ENCODE data around the gene ZNF398. TPM values are rescaled to one million over a fixed set of nuclear protein-coding genes. Genes with fewer than 3 reads are reported as not detected.

Gene ZNF398
- total and polyA plus RNA-seq, 2 of the 13 experiments (the other 11 are each of a cell fraction or from before 2014, with no cell fraction given): 3.0 to 8.9 TPM

GRCh38 chr7:149232362-149232761 is 85.1 kb downstream of the ZNF398 start (continued):
- TF ChIP-seq SCMH1 (CRISPR knock-in tag; IDR thresholded peaks at IDR 0.05; ENCODE audit: borderline replicate concordance): no peak
- TF ChIP-seq ZNF441 (CRISPR knock-in tag; IDR thresholded peaks at IDR 0.05; ENCODE audit: borderline replicate concordance): no peak
- TF ChIP-seq NFE2 (CRISPR knock-in tag; IDR thresholded peaks at IDR 0.05): no peak
- TF ChIP-seq MTERF4 (CRISPR knock-in tag; IDR thresholded peaks at IDR 0.05): no peak

Small RNA genes within 50 kb of the gene (small RNA-seq; reads per million reads assigned to genes)
- gene AC004890.1 (ENCODE audit: insufficient read depth in 2 of 3, insufficient read length in 3 of 3, low read depth in 2 of 3, low replicate concordance in 1 of 3) (0 reads per million in 3 experiments), gene RN7SL521P (ENCODE audit: insufficient read depth in 2 of 3, insufficient read length in 3 of 3, low read depth in 2 of 3, low replicate concordance in 1 of 3) (0 reads per million in 3 experiments)

Other genes with a start within 250 kb of the ZNF398 start
- 171 and 402 TPM in 2 replicates for gene PDIA4, start 118.9 kb upstream of the ZNF398 start, total RNA-seq (2016; rRNA removed; fragmentation: Illumina TruSeq; extraction: Trizol)
- gene PDIA4, start 118.9 kb upstream of the ZNF398 start, polyA plus RNA-seq (2011; rRNA removed): 257 and 278 TPM in 2 replicates
- gene ZNF786, start 56.7 kb upstream of the ZNF398 start, total RNA-seq (2016; rRNA removed; fragmentation: Illumina TruSeq; extraction: Trizol): 4.0 and 4.3 TPM in 2 replicates
- gene ZNF786, start 56.7 kb upstream of the ZNF398 start, polyA plus RNA-seq (2011; rRNA removed): 2.0 and 2.8 TPM in 2 replicates
- gene ZNF425, start 21.1 kb upstream of the ZNF398 start, total RNA-seq (2016; rRNA removed; fragmentation: Illumina TruSeq; extraction: Trizol): 0.97 and 1.1 TPM in 2 replicates
- gene ZNF425, start 21.1 kb upstream of the ZNF398 start, polyA plus RNA-seq (2011; rRNA removed): 0.51 and 0.55 TPM in 2 replicates
- gene ZNF282, start 48.1 kb downstream of the ZNF398 start, total RNA-seq (2016; rRNA removed; fragmentation: Illumina TruSeq; extraction: Trizol): 19.3 and 20.9 TPM in 2 replicates
- 9.1 and 12.5 TPM in 2 replicates for gene ZNF282, start 48.1 kb downstream of the ZNF398 start, polyA plus RNA-seq (2011; rRNA removed)
- gene ZNF212, start 92.2 kb downstream of the ZNF398 start, total RNA-seq (2016; rRNA removed; fragmentation: Illumina TruSeq; extraction: Trizol): 3.8 and 4.3 TPM in 2 replicates
- gene ZNF212, start 92.2 kb downstream of the ZNF398 start, polyA plus RNA-seq (2011; rRNA removed): 2.6 and 3.1 TPM in 2 replicates
- gene ZNF783, start 114.7 kb downstream of the ZNF398 start, total RNA-seq (2016; rRNA removed; fragmentation: Illumina TruSeq; extraction: Trizol): 1.3 and 5.2 TPM in 2 replicates
- 4.1 and 5.9 TPM in 2 replicates for gene ZNF783, start 114.7 kb downstream of the ZNF398 start, polyA plus RNA-seq (2011; rRNA removed)